Measurements from ENCODE around the gene F2RL1. TPM values are rescaled to one million over a fixed set of nuclear protein-coding genes. Genes with fewer than 3 reads are reported as not detected.

F2RL1 gene
- total RNA-seq, 1 experiment from 2014 or later: 23.0 TPM

GRCh38 chr5:76775921-76776320 is 42.9 kb upstream of the F2RL1 start:
- H2AK5ac ChIP-seq (ENCODE audit: insufficient read length, low read length): no peak overlapping the region
- no peak overlapping the region for H3K18ac ChIP-seq (ENCODE audit: insufficient read length, low read depth, low read length)
- H4K20me1 ChIP-seq (ENCODE audit: control insufficient read depth, insufficient read depth, insufficient read length): no peaks in the 10 kb centered on the region
- H3K9ac ChIP-seq (ENCODE audit: extremely low read depth, insufficient read length, low read length): no peak overlapping the region
- H3K9me3 ChIP-seq (ENCODE audit: control insufficient read depth, low read depth, low read length): no peaks in the 10 kb centered on the region
- H4K8ac ChIP-seq (replicated peaks; ENCODE audit: insufficient read length, low read depth, low read length): no peak overlapping the region
- H4K91ac ChIP-seq (ENCODE audit: insufficient read length, low read depth, low read length): no peak overlapping the region
- H3T11ph ChIP-seq (ENCODE audit: low read length): no peak overlapping the region
- Mint-ChIP-seq H3K27me3 (ENCODE audit: low read depth) (no peaks in the 10 kb centered on the region; the same call in none of the 2 replicates), H3K27ac (peak overlapping the region in 1 of 3 experiments; percentile 66; a peak in 2 of 7 replicates), H3K36me3 (ENCODE audit: insufficient read depth in 1 of 3, low read depth in 3 of 3) (no peaks in the 10 kb centered on the region; a peak in 2 of 7 replicates), H3K4me3 (no peak overlapping the region), H3K9me3 (peaks cover 0 to 3% of the 10 kb centered on the region in 2 experiments; a peak in 2 of 5 replicates), H3K4me1 (peaks cover 11 to 14% of the 10 kb centered on the region in 2 experiments)
- DNase-seq: no peak
- H2BK15ac ChIP-seq (ENCODE audit: low read depth, low read length): no peak overlapping the region
- H3K79me2 ChIP-seq (ENCODE audit: insufficient read depth, low read length): no peaks in the 10 kb centered on the region
- no peak overlapping the region for H2BK5ac ChIP-seq (ENCODE audit: insufficient read length, low read length)
- no peaks in the 10 kb centered on the region for H3K23me2 ChIP-seq (ENCODE audit: insufficient read length, low read depth, low read length, poor library complexity, severe bottlenecking)
- H3K27ac ChIP-seq (ENCODE audit: insufficient read length, low read depth, low read length): no peak overlapping the region
- peaks cover 2% of the 10 kb centered on the region; the same call in 1 of the 2 replicates for H3K4me1 ChIP-seq (ENCODE audit: insufficient read depth, low read length)
- no peak overlapping the region for H2AFZ ChIP-seq (ENCODE audit: low read length)
- no peak overlapping the region for H3K4me2 ChIP-seq (ENCODE audit: insufficient read depth, insufficient read length, low read length)
- H2BK20ac ChIP-seq (ENCODE audit: low read depth, low read length, poor library complexity, severe bottlenecking): no peak overlapping the region
- no peak overlapping the region for H3K4ac ChIP-seq (ENCODE audit: low read depth, low read length)
- H4K5ac ChIP-seq (ENCODE audit: insufficient read length, low read depth, low read length): no peak overlapping the region
- no peak overlapping the region for H3K56ac ChIP-seq (ENCODE audit: insufficient read length, low read depth, low read length)
- H2BK120ac ChIP-seq (ENCODE audit: low read depth, low read length, poor library complexity, severe bottlenecking): no peak overlapping the region
- H2BK12ac ChIP-seq (ENCODE audit: insufficient read length, low read depth, low read length): no peak overlapping the region
- H3K23ac ChIP-seq (ENCODE audit: insufficient read length, low read depth, low read length): no peak overlapping the region
- TF ChIP-seq CTCF (conservative IDR thresholded peaks at IDR 0.05): no peak
- no peaks in the 10 kb centered on the region for H3K79me1 ChIP-seq (ENCODE audit: insufficient read depth, low read depth, low read length, poor library complexity, severe bottlenecking)
- no peaks in the 10 kb centered on the region for H3K27me3 ChIP-seq (ENCODE audit: insufficient read depth, low read length)
- no CpG with 5 or more reads among the region's 5 CpGs for WGBS (ENCODE audit: extremely low coverage, insufficient read length, low lambda C conversion rate)
- no peak overlapping the region for H3K14ac ChIP-seq (ENCODE audit: insufficient read depth, low read length)
